Stimulated activated CD8-positive, alpha-beta memory T cell treated with anti-CD3 and anti-CD28 coated beads, Interleukin-7, amount 100 ng/mL, for 48 hours (primary cell): Measurements from ENCODE around the gene MLKL.
A peak's percentile ranks its signal among the peaks of the same experiment; 100 is the strongest.

Experiments
- DNase-seq, 2 donors: peaks; one replicate each; pipeline ENCODE4 v3.0.0-alpha.2; 2020; ENCODE audit warnings: low read depth in 1 of 2; ENCODE audit errors: extremely low read depth in 1 of 2

Gene MLKL

DNA sequence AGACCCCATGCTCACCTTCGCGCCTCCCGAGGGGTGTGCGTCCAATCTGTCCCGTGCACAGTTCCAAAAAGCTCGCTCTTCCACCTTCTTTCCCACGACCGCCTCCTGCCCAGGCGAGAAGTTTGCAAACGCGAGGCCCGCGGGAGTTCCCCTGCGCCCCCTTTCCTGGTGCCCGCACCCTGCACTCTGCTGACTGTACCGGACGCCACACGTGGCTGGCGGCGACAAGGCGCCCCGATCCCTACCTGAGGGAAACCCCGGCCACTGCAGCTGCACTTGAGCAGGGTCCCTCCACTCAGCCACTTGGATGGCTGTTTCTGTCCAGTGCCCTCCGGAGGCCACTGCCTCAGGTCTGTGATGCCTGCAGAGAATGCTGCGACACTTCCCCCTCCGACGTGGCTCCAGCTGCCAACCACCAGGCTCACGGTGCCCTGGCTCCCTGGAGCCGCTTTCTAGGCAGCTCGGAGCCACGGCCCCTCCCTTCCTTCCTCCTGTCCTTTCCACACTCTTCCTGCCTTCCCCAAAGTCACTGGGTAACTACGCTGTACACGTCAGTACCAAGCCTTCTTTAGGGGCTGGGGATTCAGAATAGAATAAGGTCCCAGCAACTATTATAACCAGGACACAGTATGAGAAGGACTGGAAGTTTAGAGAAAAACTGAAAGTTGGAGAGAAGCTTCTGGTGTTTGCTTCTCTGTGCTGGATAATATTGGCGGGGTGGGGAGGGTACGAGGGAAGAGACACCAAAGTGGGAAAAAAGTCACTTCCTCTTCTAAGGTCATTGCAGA lies at the start of gene MLKL:
MLKL (minus strand) TSS at position 425 of the 788 bp plus-strand sequence. CDS start 5,105 bp downstream, outside the sequence.
- peak; percentile 38 to 46 for DNase-seq

DNA sequence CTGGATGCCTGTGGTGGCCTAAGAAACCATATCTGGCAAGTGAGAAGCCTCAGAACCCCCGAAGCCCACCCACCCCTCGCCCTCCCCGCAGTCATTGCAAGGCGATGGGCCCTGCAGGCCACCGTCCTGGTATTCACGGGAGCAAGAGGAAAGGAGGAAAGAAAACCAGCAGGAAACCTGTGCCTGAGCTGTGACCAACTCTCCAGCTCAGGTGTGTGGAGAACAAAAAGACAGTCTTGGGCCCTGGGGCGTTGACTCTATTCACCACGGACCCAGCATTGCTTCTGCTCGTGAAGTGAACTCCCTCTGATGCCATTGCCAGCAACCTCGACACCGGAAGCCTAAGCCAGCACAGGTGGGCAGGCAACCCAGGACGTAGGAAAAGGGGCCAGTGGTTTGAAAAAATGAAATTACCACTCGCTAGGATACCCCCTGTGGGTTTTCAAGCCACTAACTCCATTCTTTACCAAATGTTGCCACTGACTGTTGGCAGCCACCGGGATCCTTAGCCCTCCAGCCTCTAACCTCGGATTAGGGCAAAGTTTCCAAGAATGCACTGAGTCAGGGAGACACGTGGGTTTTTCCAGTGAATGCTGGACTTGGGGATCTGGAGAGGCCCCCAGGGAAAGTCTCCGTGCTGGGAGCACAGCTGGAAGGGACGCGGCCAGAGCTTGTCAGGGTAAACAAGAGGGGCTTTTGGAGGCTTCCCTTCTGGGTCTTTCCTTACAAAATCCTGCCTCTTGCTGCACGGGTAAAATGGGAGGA lies 48.8 kb upstream of the MLKL start:
- no peak for DNase-seq

- DNase-seq, result no peak
These were observed 48.0 kb upstream of the MLKL start for GRCh38 chr16:74748616-74749026.

DNA sequence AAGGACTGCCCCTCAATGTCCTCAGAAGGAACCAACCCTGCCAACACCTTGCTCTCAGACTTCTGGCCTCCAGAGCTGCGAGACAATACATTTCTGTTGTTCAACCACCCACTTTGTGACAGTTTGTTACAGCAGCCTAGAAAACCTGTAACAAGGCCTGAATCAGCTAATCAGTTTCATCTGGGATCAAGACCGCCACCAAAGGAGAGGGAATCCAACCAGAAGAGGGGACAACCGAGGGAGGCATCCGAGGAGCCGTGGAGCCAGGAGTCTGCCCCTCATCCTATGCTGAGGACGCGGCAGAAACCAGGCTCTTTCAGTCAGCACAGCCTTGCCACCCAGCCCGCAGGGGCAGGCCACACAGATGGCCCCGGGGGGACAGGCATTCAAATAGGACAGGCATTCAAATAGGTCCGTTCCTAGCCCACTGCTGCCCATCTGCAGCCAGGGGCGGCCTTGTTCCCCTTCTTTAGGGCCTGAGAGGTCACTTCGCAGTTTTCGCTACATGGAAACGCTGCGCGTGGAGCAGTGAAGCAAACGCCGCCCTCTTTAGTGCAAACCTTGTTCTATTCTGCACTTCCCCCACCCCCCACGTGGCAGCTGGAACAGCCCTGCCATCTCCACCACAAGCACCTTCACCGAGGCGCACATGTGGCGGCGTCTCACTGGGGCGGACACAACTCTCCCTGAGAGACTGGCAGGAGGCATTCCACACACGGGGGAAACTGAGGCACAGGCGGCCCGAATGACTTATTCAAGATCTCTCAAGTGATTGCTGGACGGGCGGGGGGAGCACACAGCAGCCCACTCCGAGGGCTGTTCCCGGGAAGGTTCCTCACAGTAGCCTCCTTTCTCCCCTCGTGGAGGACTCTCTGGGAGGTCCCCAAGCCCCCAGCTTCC lies 47.3 kb upstream of the MLKL start:
- no peak for DNase-seq

- DNase-seq, result no peak
These were observed 45.3 kb upstream of the MLKL start for GRCh38 chr16:74745926-74746325.

GRCh38 chr16:74745109-74745615 lies 44.5 kb upstream of the MLKL start:
- DNase-seq, result no peak

- DNase-seq, result no peak
These were observed 43.9 kb upstream of the MLKL start for GRCh38 chr16:74744566-74744965.

DNA sequence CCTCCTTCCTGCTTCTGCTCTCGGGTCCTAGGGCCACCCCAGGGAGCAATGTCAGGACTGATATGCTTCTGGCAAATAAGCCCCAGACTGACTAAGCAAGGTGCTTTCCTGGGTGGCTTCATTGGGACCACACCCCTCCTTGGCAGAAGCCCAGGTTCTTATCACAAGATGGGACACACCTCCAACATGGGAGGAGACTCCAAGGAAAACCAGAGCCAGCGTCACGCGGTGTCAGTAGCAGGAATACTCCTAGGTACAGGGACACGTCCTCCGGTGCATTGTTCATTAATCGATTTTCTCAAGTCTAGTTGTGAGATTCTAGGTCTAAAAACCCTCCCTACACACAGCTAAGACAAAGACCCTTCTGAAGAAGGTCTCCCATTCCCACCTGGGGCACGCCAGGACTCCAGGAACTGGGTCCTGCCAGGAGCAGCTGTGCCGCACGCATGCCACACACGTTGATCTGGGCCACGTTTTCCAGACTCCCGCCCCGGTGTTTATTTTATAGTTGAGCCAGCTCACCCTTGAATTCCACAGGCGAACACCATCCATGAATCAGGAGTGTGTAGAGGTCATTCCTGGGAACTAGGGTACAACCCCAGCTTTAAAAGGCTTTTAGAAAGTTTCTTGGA lies 43.1 kb upstream of the MLKL start:
- DNase-seq, result no peak

DNA sequence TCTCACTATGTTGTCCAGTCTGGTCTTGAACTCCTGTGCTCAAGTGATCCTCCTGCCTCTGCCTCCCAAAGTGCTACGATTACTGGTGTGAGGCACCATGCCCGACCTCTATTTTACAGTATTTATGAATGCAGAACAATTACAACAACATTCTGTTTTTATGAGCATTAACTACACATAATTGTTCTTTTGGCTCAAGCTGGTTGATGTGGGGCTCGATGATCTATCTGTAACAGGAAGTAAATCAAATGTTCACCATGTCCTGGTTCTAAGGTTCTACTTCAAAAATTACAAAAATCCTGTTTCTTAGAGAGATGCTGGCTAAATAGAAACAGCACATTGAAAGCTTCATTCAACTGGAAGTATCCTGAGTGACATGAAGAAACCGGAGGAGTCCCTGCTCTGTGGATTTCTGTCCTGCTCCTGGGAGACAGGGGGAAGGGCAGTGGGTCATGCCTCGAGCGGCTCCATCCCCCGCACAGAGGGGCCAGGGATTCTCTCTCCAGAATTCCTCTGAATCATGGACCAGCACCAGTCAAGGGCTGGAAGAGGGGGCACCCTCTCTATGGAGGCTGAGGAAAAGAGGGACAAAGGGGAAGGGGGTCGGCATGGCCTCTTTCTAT lies 42.5 kb upstream of the MLKL start:
- DNase-seq, result no peak

DNA sequence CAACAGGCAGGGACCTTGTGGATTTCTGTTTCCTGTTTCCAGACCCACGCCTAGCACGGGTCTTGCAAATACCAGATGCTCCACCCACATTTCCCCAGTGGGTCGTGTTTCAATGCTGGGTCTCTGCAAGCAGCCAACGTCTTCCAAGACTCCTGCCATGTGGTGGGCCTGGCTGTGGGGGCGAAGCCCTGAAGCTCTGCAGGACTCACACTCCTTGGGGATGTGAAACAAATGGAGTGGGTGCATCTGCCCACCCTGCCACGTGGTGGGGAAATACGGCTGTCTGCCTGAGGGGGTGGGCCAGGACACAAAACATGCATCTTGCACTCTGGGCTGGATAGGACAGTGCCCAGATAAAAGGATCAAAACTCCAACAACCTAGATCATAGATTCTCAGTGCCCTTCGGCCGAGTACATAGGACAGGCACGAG lies 41.4 kb upstream of the MLKL start:
- no peak for DNase-seq

- DNase-seq, result no peak
These were observed 40.2 kb upstream of the MLKL start for GRCh38 chr16:74740795-74741304.

DNA sequence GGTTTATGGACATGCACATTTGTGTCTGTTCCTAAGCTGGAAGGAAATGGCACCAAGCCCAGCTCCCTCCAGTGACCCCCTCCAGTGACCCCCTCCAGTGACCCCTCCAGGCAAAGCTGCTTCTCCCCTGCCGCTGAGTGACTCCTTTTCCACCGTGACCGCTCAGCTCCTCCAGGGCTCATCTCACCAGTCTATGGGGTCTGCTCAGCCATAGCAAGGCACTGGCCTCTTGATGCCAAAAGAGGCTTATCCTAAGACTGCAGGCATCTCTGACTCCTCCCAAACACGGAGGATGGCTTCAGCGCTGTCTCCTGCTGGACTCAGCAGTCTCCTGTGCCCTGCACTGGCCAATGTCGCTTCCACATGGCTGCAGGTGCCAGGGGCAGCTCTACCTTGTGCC lies 38.6 kb upstream of the MLKL start:
- no peak for DNase-seq

- no peak for DNase-seq
These were observed 38.2 kb upstream of the MLKL start for GRCh38 chr16:74738816-74739215.

GRCh38 chr16:74738113-74738541 lies 37.5 kb upstream of the MLKL start:
- no peak for DNase-seq

GRCh38 chr16:74737521-74737920 lies 36.9 kb upstream of the MLKL start:
- DNase-seq, result no peak

DNA sequence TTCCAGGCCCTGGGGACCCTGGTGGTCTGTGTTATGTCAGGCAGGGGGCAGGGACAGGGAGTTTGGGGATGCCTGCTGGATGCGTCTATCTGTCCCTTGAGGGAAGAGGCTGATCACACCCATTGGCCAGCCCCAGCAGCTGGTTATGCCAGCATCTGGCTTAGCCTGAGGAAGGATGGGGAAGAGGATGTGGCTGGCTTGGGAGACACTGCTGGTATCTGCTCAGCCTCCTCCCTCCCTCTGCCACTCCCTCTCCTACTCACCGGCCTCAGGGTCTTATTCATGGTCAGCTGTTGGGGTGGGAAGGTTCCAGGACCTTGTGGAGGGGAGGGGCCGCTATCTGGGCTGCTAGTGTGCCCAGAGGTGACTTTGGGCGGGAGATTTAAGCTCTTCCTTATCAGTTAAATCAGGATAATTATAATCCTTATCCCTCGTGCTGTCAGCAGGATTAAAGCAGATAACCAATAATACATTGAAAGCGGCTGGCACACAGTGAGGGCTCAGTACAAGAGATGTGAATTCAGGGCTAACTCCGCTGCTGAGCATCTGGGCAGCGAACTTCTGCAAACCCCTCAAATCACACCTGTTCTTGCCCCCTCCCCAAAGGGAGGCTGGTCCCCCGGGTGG lies 36.0 kb upstream of the MLKL start:
- DNase-seq, result no peak

DNA sequence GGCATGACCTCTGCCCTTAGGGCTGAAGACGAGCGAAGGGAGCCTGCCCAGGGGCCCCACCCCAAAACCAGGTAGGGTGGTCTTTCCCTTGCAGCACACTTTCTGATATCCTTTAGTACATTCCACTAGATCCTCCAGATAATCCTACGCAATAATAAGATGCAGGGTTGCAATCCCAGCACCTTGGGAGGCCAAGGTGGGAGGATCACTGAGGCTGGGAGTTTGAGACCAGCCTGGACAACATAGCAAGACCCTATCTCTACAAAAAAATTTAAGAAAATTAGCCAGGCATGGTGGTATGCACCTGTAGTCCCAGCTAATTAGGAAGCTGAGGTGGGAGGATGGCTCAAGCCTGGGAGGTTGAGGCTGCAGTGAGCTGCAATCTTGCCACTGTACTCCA lies 34.9 kb upstream of the MLKL start:
- DNase-seq, result no peak

- no peak for DNase-seq
These were observed 34.4 kb upstream of the MLKL start for GRCh38 chr16:74735162-74735452.

DNA sequence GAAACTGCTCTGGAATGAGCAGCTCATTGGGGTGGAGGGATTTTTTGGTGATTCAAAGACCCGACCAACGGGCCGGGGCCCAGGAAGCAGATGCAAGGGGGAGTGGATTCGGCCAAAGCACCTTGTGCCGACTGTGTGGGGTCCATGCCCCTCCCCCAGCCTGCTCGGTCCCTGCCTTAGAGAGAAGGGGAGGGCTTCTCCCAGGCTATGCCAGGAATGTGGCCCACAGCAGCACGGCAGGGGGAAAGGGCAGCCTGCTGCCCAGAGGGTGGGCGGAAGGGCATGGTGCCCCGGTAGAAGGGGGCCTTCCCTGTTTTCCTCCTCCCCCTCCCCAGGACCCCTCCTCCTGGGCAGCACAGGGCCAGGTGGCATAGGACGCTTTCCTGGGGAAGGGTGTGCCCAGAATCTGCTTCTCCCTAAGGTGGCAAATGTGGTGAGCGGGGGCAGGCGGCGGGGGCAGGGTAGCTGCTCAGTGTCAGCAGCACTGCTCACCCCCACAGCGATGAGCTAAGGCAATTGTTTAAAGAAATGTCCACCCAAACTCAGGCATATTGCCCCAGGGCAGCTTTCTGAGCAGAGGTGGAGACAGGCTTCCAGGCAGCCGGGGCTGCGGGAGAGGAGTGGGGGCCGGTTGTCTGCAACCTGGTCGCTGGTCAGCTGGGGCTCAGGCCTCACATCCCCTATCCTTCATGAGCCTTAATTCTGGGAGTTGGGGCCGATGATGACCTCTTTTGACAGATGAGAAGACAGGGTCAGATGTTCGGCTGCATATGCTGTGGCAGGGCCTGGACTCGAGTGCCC lies 33.9 kb upstream of the MLKL start:
- DNase-seq, result no peak
